NCI-H2227 treated with DMSO at 0.1 percent for 48 hours (cell line): ENCODE data around the gene CD79A.

Experiments used
- DNase-seq: peaks from one replicate; lab custom pipeline; 2025; lab: John Stamatoyannopoulos, UW

The CD79A gene

GRCh38 chr19:41883821-41884733 is 7.0 kb downstream of the CD79A start:
- peak; percentile 99 for DNase-seq

GRCh38 chr19:41886761-41887710 is 10.0 kb downstream of the CD79A start:
- no peak for DNase-seq

- no peak for DNase-seq
Observed at GRCh38 chr19:41887711-41888382, 10.8 kb downstream of the CD79A start.

GRCh38 chr19:41888926-41889325 is 11.8 kb downstream of the CD79A start:
- DNase-seq, result no peak

DNA sequence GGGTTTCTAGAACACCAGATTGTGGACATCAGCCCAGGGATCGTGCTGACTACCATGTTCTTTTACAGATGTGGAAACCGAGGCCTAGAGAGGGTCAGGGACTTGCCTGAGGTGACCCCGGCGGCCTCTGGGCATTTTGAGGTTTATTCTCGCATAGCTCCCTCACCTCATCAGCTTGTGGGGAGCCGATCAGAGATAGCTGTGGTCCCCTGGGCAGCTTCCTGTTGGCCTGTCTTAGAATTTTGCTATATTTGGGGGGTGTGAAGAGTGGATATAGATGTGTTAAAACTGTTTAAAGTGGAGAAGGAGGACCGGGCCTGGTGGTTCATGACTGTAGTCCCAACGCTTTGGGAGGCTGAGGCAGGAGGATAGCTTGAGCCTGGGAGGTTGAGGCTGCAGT is 12.8 kb downstream of the CD79A start:
- DNase-seq, result no peak

DNA sequence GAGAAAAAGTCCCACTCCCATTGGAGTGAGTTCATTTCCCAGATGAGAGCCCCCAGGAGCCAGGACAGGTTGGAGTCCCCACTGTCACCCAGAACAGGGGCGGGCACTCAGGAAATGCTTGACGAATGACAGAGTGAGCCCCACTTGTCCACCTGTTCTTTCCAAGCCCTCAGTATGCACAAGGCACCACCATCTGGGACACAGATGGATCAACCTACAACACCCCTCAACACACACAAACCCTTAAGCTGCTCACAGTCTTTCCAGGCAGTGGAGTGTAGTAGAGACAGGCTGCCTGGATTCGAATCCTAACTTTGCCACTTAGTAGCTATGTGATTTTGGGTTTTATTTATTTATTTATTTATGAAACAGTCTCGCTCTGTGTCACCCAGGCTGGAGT is 13.9 kb downstream of the CD79A start:
- DNase-seq, result no peak

DNA sequence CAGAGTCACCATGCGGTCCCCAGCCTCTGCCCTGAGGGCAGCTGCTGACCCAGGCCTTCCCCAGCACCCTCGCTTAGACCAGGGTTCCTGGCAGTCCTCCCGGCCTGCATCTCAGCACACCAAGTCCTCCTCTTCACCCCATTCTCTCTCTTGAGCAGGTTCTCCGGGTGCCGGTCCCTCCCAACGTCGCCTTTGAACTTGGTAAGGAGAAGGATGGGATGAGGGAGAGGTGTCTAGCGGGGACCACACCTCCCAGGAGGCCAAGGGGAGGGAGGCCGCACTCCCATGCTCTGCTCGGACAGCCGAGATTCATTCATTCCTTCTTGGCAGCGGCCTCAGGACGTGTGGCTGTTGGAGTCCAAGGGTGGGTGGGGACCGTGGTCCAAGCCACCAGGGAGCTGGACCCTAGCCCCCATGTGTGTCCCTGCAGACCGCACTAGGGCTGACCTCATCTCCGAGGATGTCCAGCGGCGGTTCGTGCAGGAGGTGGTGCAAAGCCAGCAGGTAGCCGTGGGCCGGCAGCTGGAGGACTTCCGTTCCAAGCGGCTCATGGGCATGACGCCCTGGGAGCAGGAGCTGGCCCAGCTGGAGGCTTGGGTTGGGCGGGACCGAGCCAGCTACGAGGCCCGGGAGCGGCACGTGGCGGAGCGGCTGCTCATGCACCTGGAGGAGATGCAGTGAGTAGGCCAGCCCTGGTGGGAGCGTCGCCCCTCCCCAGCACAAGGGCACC is 15.3 kb downstream of the CD79A start:
- no peak for DNase-seq

GRCh38 chr19:41893899-41894298 is 16.8 kb downstream of the CD79A start:
- no peak for DNase-seq

DNA sequence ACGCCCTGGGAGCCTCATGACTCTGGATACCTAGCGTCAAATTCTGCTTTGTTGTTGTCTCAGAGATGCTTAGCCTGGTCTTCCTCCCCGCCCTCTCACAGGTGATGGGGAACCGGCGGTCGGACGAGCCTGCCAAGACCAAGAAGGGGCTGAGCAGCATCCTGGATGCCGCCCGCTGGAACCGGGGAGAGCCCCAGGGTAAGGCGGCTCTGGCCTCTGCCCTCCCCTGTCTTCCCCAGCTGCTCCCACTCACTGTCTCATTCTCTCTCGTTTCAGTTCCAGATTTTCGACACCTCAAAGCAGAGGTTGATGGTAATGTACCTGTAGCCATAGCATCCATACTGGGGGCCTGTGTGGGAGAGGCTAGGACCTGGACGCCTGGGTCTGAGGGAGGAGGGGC is 17.3 kb downstream of the CD79A start:
- DNase-seq, result no peak

GRCh38 chr19:41895745-41896580 is 18.9 kb downstream of the CD79A start:
- no peak for DNase-seq

GRCh38 chr19:41896581-41896942 is 19.5 kb downstream of the CD79A start:
- DNase-seq, result no peak

DNA sequence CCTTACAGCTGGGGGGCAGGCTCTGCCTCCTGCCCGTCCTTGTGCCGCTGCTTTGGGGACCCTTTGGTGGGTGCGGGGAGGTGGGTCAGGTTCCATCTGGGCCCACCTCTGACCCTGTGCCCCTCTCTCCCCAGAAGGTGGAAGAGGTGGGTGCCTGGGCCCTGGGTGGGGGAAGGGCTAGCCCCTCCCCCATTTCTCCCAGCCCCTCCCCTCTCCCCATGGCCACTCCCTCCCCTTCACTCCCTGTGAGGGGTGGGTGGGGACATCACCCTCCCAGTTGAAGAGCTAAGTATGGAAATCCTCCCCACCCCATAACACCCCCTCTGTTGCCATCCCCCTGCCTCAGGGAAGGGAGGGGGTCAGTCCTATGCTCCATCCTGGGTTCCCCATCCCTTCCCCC is 20.1 kb downstream of the CD79A start:
- DNase-seq, result no peak

DNA sequence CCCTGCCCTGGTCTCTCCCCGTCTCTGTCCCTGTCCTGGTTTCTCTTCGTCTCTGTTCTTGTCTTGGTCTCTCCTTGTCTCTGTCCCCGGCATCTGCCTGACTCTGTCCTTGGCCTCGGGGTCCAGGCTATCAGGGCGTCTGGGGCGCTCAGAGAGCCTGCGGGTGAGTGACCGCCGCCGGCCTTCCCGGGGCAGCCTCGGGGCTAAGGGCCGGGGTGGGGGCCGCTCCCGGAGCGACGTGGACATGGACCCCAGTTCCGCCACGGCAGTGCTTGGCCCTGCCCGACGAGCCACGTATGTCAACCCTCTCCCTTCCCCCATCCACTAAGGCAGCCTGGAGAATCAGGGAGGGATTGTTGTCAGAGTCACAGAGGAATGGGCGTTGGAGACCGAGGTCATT is 20.7 kb downstream of the CD79A start:
- DNase-seq, result no peak

GRCh38 chr19:41898235-41898634 is 21.2 kb downstream of the CD79A start:
- no peak for DNase-seq

DNA sequence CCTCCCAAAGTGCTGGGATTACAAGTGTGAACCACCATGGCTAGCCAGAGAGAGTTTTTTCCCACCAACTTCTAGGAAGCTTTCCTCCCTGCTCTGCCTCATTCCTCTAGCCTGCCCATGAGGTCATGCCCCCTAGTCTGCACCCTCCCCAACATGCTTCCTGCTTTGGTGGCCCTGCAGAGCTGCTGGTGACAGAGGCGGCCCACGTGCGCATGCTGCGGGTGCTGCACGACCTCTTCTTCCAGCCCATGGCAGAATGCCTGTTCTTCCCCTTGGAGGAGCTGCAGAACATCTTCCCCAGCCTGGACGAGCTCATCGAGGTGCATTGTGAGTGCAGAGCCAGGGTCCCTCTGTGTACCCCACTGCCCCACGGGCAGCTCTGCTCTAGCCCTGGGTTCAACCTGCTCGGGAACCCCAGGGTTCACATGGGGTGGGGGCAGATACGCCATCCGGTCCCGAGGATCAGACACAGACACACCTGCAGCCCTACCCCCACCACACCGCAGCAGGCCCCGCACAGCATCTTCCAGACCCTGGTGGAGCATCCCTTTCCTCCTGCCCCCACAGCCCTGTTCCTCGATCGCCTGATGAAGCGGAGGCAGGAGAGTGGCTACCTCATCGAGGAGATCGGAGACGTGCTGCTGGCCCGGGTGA is 24.8 kb downstream of the CD79A start:
- no peak for DNase-seq

- DNase-seq, result no peak
Observed at GRCh38 chr19:41902594-41902993, 25.5 kb downstream of the CD79A start.

GRCh38 chr19:41903193-41903953 is 26.3 kb downstream of the CD79A start:
- no peak for DNase-seq

GRCh38 chr19:41904118-41904870 is 27.2 kb downstream of the CD79A start:
- no peak for DNase-seq
